GM19468 (cell line): ENCODE measurements around the gene APOBEC2.

Source experiments
- ATAC-seq: cut with Tn5 transposase; IDR thresholded peaks from one replicate; pipeline ENCODE4 v1.9.1; 2021; ENCODE audit warnings: mild to moderate bottlenecking, moderate library complexity, moderate number of reproducible peaks; ENCODE audit not compliant: unreplicated experiment; ENCODE audit errors: extremely low read depth

The APOBEC2 gene

GRCh38 chr6:41078101-41078500, 25.1 kb downstream of the APOBEC2 start:
- ATAC-seq, result no peak

- no peak for ATAC-seq
Measured at GRCh38 chr6:41079080-41079479, 26.1 kb downstream of the APOBEC2 start.

- ATAC-seq, result no peak
Measured at GRCh38 chr6:41080621-41081020, 27.6 kb downstream of the APOBEC2 start.

DNA sequence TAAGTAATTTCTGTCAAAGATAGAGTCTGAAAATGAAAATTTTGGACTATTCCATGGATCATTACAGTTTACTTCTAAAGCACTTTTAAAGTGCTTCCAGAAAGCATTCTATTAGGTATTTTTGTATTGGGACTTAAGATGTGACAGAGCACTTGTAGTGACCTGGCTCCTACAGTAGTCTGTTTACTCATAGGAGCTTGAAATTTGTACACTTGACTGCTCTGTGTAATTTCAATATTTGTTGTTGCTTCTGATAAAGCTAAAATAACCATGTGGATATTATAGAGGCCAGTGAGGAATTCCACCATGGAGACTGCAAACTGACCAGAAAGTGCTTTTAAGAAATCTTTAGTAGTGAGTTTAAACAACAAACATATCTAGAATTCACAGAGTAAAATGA, 30.1 kb downstream of the APOBEC2 start:
- no peak for ATAC-seq

DNA sequence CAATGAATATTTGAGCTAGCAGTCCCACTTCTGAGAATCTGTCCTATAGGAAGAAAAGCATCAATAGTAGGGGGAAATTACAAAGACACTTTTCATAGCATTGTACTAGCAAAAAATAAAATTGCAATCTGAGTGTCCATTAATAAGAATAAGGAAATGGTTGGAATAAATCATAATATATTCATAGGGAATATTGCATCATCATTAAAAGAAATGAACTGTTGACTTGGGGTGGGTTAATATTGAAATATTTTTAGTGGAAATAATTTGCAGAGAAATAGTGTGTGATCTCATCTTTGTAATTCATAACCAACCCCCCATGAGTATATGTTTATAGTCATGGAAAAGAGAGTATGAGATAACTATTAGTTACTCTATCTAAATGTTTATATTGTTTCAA, 32.2 kb downstream of the APOBEC2 start:
- no peak for ATAC-seq

DNA sequence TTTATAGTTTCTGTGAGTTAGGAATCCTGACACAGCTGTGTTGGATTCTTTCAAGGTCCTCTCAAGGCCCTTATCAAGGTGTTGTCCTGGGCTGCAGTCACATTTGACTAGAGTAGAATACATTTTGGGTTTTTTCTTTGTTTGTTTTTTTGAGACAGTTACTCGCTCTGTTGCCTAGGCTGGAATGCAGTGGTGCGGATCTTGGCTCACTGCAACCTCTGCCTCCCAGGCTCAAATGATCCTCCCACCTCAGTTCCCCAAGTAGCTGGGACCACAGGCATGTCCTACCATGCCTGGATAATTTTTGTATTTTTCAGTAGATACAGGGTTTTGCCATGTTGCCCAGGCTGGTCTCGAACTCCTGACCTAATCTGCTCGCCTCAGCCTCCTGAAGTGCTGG, 35.4 kb downstream of the APOBEC2 start:
- no peak for ATAC-seq

DNA sequence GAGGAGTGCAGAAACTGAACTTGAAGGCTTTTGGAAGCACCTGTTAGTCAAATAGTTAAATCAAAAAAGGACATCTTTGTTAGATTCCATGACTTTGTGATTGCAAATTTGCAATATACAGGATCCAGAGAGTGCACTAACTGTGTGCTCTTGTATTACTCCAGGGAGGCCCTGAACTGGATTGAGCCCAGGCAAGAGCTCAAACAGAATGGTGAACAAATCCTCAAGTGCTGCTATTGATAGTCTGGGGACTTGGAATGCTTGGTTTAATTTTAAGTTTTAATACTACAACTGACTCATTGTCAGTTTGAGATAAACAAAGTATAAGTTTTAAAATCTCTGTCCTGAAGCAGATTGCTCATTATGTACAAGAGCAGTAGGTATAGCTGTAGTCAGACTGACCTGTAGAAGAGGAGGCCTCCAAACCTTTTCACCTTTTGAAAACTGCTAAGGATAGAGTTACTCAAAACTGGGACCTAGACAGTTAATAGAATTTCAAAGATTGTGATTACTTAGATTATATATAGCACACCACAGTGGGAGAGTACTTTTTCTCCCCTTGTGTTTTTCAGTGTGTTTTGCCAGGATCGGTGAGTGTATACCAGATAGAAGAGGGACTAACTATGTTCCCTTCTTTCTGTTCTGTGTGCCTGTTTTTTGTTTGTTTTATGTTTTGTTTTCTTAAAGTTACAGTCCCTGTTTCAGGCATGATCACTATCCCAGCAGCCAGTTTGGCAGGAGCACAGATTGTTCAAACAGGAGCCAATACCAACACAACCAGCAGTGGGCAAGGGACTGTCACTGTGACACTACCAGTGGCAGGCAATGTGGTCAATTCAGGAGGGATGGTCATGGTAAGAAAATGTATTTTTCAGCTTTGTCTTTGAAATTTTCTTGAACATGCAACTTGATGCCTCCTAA, 38.1 kb downstream of the APOBEC2 start:
- no peak for ATAC-seq

GRCh38 chr6:41092421-41093140, 39.6 kb downstream of the APOBEC2 start:
- ATAC-seq, result no peak

- ATAC-seq, result no peak
Measured at GRCh38 chr6:41093729-41094128, 40.7 kb downstream of the APOBEC2 start.

DNA sequence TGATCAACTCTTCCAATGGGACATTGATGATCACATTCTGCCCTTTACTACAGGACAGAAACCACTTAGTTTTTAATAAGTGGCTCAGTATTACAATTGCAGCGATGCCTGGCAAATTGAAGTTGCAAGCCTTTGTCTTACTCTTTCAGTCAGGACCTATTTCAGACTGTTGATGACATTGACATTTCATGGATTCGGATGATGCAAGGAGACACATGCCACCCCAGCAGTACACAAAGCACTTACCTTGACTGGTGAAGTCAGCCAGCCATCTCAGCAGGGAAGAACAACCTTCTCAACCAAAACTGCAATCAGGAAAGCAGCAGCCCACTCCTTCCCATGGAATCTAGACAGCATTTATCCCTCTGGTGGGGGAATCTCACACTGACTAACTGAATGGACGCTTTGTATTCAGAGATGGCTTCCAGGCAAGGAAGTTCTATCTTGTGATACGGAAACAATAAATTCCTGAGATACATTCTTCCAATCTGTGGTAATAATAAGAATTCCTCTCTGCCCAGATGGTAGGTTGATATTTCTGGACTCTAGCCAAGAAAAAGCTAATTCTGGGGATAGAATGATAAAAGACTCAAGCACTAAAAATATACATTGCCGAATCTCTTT, 44.6 kb downstream of the APOBEC2 start:
- no peak for ATAC-seq

DNA sequence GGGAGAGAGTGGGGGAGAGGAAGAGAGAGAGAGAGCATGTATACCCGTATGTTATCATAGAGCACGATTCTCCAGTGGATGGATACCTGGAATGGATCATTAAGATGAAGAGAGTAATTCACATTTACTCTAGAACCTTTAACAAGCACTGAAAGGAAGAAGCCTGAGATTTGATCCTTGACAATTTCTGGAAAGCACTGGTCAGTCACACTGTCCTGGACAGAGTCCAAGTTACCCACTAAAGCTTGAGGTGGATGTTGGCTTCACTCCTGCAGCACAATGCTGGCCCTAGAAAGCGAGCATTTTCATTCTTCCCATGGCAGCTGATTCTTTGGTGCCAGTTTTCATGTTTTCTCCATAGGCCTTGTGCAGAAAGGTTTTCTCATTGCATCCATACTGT, 45.4 kb downstream of the APOBEC2 start:
- ATAC-seq, result no peak

GRCh38 chr6:41100871-41101287, 47.9 kb downstream of the APOBEC2 start:
- no peak for ATAC-seq

DNA sequence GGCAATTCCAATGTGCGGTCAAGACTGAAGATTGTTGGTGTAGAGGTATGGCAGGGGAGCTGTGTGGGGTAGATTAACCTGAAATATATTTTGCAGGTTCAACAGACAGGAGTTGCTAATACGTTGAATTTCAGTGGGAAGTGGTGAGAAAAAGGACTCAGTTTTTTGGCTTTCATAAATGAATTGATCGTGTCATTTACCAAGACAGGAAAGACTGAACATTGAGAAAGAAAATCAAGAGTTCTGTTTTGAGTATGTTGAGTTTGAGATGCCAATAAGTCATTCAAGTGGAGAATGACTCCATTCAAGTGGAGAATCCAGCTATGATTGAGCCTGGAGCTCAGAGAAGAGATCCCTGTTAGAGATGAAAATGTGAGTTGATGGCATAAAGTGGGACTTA, 50.8 kb downstream of the APOBEC2 start:
- no peak for ATAC-seq

- no peak for ATAC-seq
Measured at GRCh38 chr6:41111017-41111416, 58.0 kb downstream of the APOBEC2 start.
